Measurements from ENCODE around the gene SYNCRIP. TPM values are rescaled to one million over a fixed set of nuclear protein-coding genes. Genes with fewer than 3 reads are reported as not detected.
A peak's percentile ranks its signal among the peaks of the same experiment; 100 is the strongest.

Gene SYNCRIP
- total RNA-seq = 10 to 100 TPM; 59.7 to 71.4 (median 64.3) TPM

- H3K9me3 ChIP-seq = no peaks in the 10 kb centered on the region
- DNase-seq (ENCODE audit: low spot score in 2 of 2) = peak; percentile 99
- no peaks in the 10 kb centered on the region for H3K27me3 ChIP-seq
- H3K27ac ChIP-seq = peak within 1 kb of the TSS; percentile 100
- peak within 1 kb of the TSS; percentile 95 for H3K4me3 ChIP-seq
- peaks cover 5% of the 10 kb centered on the region for H3K36me3 ChIP-seq
- under 1% methylated on average over 73 of the region's 76 CpGs for WGBS
- TF ChIP-seq, protein P1, sequence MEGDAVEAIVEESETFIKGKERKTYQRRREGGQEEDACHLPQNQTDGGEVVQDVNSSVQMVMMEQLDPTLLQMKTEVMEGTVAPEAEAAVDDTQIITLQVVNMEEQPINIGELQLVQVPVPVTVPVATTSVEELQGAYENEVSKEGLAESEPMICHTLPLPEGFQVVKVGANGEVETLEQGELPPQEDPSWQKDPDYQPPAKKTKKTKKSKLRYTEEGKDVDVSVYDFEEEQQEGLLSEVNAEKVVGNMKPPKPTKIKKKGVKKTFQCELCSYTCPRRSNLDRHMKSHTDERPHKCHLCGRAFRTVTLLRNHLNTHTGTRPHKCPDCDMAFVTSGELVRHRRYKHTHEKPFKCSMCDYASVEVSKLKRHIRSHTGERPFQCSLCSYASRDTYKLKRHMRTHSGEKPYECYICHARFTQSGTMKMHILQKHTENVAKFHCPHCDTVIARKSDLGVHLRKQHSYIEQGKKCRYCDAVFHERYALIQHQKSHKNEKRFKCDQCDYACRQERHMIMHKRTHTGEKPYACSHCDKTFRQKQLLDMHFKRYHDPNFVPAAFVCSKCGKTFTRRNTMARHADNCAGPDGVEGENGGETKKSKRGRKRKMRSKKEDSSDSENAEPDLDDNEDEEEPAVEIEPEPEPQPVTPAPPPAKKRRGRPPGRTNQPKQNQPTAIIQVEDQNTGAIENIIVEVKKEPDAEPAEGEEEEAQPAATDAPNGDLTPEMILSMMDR (IDR thresholded peaks at IDR 0.05) = no peak
- TF ChIP-seq POLR2A (IDR thresholded peaks at IDR 0.05) (peak; percentile 46 to 94), EP300 (IDR thresholded peaks at IDR 0.05) (no peak), POLR2AphosphoS5 (IDR thresholded peaks at IDR 0.05) (peak; percentile 85 to 93 (median 87))
- peaks cover 45% of the 10 kb centered on the region for H3K4me1 ChIP-seq
These were observed at the start of gene SYNCRIP for GRCh38 chr6:85642774-85643536. Gene SYNCRIP (minus strand): TSS chr6:85642886. CDS start chr6:85641439, 1,447 bp downstream.

GRCh38 chr6:85691478-85691877, 48.8 kb upstream of the SYNCRIP start:
- no peak for DNase-seq (ENCODE audit: low spot score in 2 of 2)
- WGBS = 92% methylated on average over 1 of the region's 1 CpG
- no peak for TF ChIP-seq POLR2A (IDR thresholded peaks at IDR 0.05)
- no peaks in the 10 kb centered on the region for H3K27me3 ChIP-seq
- no peaks in the 10 kb centered on the region for H3K9me3 ChIP-seq
- no peak overlapping the region for H3K27ac ChIP-seq
- no peaks in the 10 kb centered on the region for H3K36me3 ChIP-seq
- no peaks in the 10 kb centered on the region for H3K4me1 ChIP-seq
- H3K4me3 ChIP-seq = no peak overlapping the region

DNA sequence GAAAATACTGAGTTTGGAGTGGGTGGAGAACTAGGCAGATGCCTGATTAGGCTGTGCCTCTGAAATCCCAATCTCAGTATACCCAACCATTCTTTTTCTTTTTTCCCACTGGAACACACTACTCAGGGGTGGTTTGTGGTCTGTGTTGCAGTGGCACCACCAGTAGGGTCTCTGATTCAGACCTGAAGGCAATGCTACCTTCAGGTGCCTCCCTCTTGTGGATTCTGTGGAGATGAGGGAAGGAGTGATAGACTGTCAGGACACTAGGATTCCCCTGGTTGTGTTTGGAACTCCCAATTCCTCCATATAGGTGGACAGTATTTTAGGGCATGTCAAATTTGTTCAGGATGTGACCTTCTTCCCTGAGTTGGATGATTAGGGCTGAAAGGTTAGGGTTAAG, 47.4 kb upstream of the SYNCRIP start:
- no peak overlapping the region for H3K27ac ChIP-seq
- no peaks in the 10 kb centered on the region for H3K4me1 ChIP-seq
- no peak for DNase-seq (ENCODE audit: low spot score in 2 of 2)
- no peaks in the 10 kb centered on the region for H3K36me3 ChIP-seq
- TF ChIP-seq POLR2AphosphoS5 (IDR thresholded peaks at IDR 0.05) = no peak
- TF ChIP-seq EP300 (IDR thresholded peaks at IDR 0.05) = no peak
- TF ChIP-seq, protein P1 (IDR thresholded peaks at IDR 0.05) = no peak
- TF ChIP-seq POLR2A (IDR thresholded peaks at IDR 0.05) = no peak
- no peaks in the 10 kb centered on the region for H3K9me3 ChIP-seq
- H3K4me3 ChIP-seq = no peak overlapping the region
- no peaks in the 10 kb centered on the region for H3K27me3 ChIP-seq

DNA sequence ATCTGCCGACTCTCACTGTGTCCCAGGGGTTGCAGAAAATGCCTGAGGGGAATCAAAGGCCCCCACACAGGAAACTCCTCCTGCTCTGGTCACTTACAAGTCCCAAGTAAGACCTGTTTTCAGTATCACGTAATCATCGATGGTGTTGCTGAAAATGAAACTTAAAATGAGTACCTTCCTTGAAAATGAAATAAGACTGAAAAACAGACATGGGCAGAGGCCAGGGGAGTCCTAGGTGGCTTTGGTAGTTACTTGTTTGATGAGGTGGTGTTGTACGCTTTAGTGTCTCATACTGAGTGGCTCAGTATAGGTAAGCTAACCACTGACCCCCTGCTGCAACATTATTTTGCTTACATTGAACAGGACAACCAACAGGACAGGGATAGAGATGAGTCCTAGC, 43.0 kb upstream of the SYNCRIP start:
- no peak for TF ChIP-seq POLR2A (IDR thresholded peaks at IDR 0.05)
- TF ChIP-seq, protein P1 (IDR thresholded peaks at IDR 0.05) = no peak
- TF ChIP-seq POLR2AphosphoS5 (IDR thresholded peaks at IDR 0.05) = no peak
- TF ChIP-seq EP300 (IDR thresholded peaks at IDR 0.05) = no peak
- WGBS = 84% methylated on average over 4 of the region's 4 CpGs
- H3K36me3 ChIP-seq = no peaks in the 10 kb centered on the region
- no peak overlapping the region for H3K27ac ChIP-seq
- DNase-seq (ENCODE audit: low spot score in 2 of 2) = no peak
- no peaks in the 10 kb centered on the region for H3K9me3 ChIP-seq
- H3K4me1 ChIP-seq = no peaks in the 10 kb centered on the region
- H3K4me3 ChIP-seq = no peak overlapping the region
- no peaks in the 10 kb centered on the region for H3K27me3 ChIP-seq

- H3K9me3 ChIP-seq = no peaks in the 10 kb centered on the region
- TF ChIP-seq EP300 (IDR thresholded peaks at IDR 0.05) (no peak), POLR2A (IDR thresholded peaks at IDR 0.05) (no peak), POLR2AphosphoS5 (IDR thresholded peaks at IDR 0.05) (no peak)
- TF ChIP-seq, protein P1 (IDR thresholded peaks at IDR 0.05) = no peak
- no peaks in the 10 kb centered on the region for H3K27me3 ChIP-seq
- WGBS = 95% methylated on average over 2 of the region's 2 CpGs
- no peak overlapping the region for H3K27ac ChIP-seq
- no peak overlapping the region for H3K4me3 ChIP-seq
- H3K36me3 ChIP-seq = no peaks in the 10 kb centered on the region
- H3K4me1 ChIP-seq = no peaks in the 10 kb centered on the region
- no peak for DNase-seq (ENCODE audit: low spot score in 2 of 2)
These were observed 42.1 kb upstream of the SYNCRIP start for GRCh38 chr6:85684809-85685171.
